Bronchial epithelial cell (primary cell): ENCODE data around the gene ADRA2C. TPM values are rescaled to one million over a fixed set of nuclear protein-coding genes. Genes with fewer than 3 reads are reported as not detected.

Experiments used
- DNase-seq: peaks from one replicate; pipeline ENCODE4 v3.0.0-alpha.2; 2010; ENCODE audit warnings: low read depth
- FAIRE-seq: peaks from 2 replicates; lab custom pipeline; 2011; peaks lifted over from hg19 to GRCh38; lab: Jason Lieb, UNC
- H3K27me3 ChIP-seq: 2 replicates; pipeline ENCODE4 v1.5.1; 2011; ENCODE audit warnings: low read length; ENCODE audit not compliant: control insufficient read depth, insufficient read depth
- H3K36me3 ChIP-seq: 2 replicates; pipeline ENCODE4 v1.5.1; 2011; ENCODE audit warnings: low read length; ENCODE audit not compliant: control insufficient read depth, insufficient read depth
- H3K4me3 ChIP-seq: 2 replicates; pipeline ENCODE4 v1.5.1; 2011; ENCODE audit warnings: mild to moderate bottlenecking, low read depth, low read length, control low read depth
- total RNA-seq: library from RNA; depleted of rRNA; stranded (reverse); fragments of >200 nt; gene quantifications from 2 replicates; pipeline ENCODE4 v1.2.1, GENCODE V29; 2014
- TF ChIP-seq, protein P1 (sequence below): IDR thresholded peaks from 2 replicates; pipeline ENCODE4 v1.5.1; 2011; ENCODE audit warnings: mild to moderate bottlenecking, moderate library complexity, low read length, control low read depth, inconsistent platforms; ENCODE audit not compliant: insufficient read depth, severe bottlenecking

ADRA2C gene
- total RNA-seq, 1 donor from 2014 or later = under 0.01 TPM

GRCh38 chr4:3736806-3737205 lies 29.4 kb upstream of the ADRA2C start:
- FAIRE-seq = no peak
- DNase-seq = no peak
- TF ChIP-seq, protein P1, sequence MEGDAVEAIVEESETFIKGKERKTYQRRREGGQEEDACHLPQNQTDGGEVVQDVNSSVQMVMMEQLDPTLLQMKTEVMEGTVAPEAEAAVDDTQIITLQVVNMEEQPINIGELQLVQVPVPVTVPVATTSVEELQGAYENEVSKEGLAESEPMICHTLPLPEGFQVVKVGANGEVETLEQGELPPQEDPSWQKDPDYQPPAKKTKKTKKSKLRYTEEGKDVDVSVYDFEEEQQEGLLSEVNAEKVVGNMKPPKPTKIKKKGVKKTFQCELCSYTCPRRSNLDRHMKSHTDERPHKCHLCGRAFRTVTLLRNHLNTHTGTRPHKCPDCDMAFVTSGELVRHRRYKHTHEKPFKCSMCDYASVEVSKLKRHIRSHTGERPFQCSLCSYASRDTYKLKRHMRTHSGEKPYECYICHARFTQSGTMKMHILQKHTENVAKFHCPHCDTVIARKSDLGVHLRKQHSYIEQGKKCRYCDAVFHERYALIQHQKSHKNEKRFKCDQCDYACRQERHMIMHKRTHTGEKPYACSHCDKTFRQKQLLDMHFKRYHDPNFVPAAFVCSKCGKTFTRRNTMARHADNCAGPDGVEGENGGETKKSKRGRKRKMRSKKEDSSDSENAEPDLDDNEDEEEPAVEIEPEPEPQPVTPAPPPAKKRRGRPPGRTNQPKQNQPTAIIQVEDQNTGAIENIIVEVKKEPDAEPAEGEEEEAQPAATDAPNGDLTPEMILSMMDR = no peak
- Histone ChIP-seq H3K27me3 (no peaks in the 10 kb centered on the region), H3K36me3 (no peaks in the 10 kb centered on the region), H3K4me3 (no peak overlapping the region)

GRCh38 chr4:3739577-3739976 lies 26.6 kb upstream of the ADRA2C start:
- TF ChIP-seq, protein P1 = no peak
- no peak for FAIRE-seq
- H3K27me3 ChIP-seq = no peaks in the 10 kb centered on the region

GRCh38 chr4:3740256-3740655 lies 25.9 kb upstream of the ADRA2C start:
- H3K27me3 ChIP-seq = no peaks in the 10 kb centered on the region
- H3K36me3 ChIP-seq = no peaks in the 10 kb centered on the region
- DNase-seq (no peak), FAIRE-seq (no peak)
- H3K4me3 ChIP-seq = no peak overlapping the region
- TF ChIP-seq, protein P1 = no peak

More at GRCh38 chr4:3739577-3739976, 26.6 kb upstream of the ADRA2C start:
- DNase-seq = no peak
- Histone ChIP-seq H3K4me3 (no peak overlapping the region), H3K36me3 (no peaks in the 10 kb centered on the region)

- H3K27me3 ChIP-seq = no peaks in the 10 kb centered on the region
Measured at GRCh38 chr4:3741217-3742011, 24.8 kb upstream of the ADRA2C start.

DNA sequence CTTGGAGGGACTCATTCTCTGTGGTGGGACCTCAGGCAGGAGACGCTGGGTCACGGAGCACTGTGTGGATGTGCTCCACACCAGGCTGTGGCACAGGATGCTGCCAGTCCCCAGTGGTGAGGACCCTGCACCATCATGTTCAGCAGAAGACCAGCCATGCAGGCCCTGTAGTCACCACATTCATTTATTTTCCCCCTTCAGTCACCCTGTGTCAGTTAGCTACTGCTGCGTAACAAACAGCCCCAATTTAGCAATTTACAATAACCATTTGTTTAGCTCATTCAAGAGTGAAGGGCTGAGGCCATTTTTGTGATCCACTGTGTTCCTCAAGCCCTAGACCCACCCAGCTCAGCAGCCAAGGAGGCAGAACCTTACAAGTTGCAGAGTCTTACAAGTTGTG lies 23.6 kb upstream of the ADRA2C start:
- Histone ChIP-seq H3K27me3 (no peaks in the 10 kb centered on the region), H3K36me3 (no peaks in the 10 kb centered on the region), H3K4me3 (no peak overlapping the region)
- DNase-seq (no peak), FAIRE-seq (no peak)
- TF ChIP-seq, protein P1 = no peak

More at GRCh38 chr4:3741217-3742011, 24.8 kb upstream of the ADRA2C start:
- FAIRE-seq = no peak
- no peak overlapping the region for H3K4me3 ChIP-seq
- H3K36me3 ChIP-seq = no peaks in the 10 kb centered on the region
- TF ChIP-seq, protein P1 = no peak
- no peak for DNase-seq
